Measurements from ENCODE around the gene D2HGDH.

- TF ChIP-seq CTCF (conservative IDR thresholded peaks at IDR 0.05; ENCODE audit: low read depth, low read length) = no peak
- TF ChIP-seq EZH2 (IDR thresholded peaks at IDR 0.05; ENCODE audit: borderline replicate concordance, low read depth, low read length, poor library complexity, severe bottlenecking) = no peak
Measured at GRCh38 chr2:241728000-241728399, 6.4 kb upstream of the D2HGDH start.
